HFFc6 (cell line): ENCODE data around the gene TPBGL. TPM values are rescaled to one million over a fixed set of nuclear protein-coding genes. Genes with fewer than 3 reads are reported as not detected.

Experiments
- DNase-seq: peaks from one replicate; pipeline ENCODE4 v3.0.0-alpha.2; 2018
- H3K27ac Mint-ChIP-seq: 2 replicates; pipeline ENCODE4 v1.8.0; 2020; ENCODE audit warnings: mild to moderate bottlenecking, mixed read lengths
- H3K27me3 Mint-ChIP-seq: 2 replicates; pipeline ENCODE4 v1.8.0; 2021; ENCODE audit warnings: mild to moderate bottlenecking, moderate library complexity, mixed read lengths; ENCODE audit not compliant: insufficient read depth
- H3K36me3 Mint-ChIP-seq: 2 replicates; pipeline ENCODE4 v1.8.0; 2021; ENCODE audit warnings: low read depth, mixed read lengths
- H3K4me1 Mint-ChIP-seq: 2 replicates; pipeline ENCODE4 v1.8.0; 2020; ENCODE audit warnings: low read depth, mixed read lengths
- H3K4me3 Mint-ChIP-seq: 2 replicates; pipeline ENCODE4 v1.8.0; 2020; ENCODE audit warnings: mild to moderate bottlenecking, moderate library complexity, mixed read lengths
- H3K9me3 Mint-ChIP-seq: 2 replicates; pipeline ENCODE4 v1.8.0; 2020; ENCODE audit warnings: mild to moderate bottlenecking, mixed read lengths
- total RNA-seq, 6 experiments: library from RNA; stranded (reverse); fragmentation: NEBNext Ultra II Directional; extraction: Animal tissue kit (Norgen Biotek cat#: 25700); gene quantifications; 2 replicates in 1 of 6; 3 replicates in 5 of 6; pipeline ENCODE4 v1.2.3, GENCODE V29; 2021
- TF ChIP-seq, protein P1 (sequence below): fragments of 200-600 bp; sonication (generic); IDR thresholded peaks from 2 replicates; pipeline ENCODE4 v1.5.0; 2021; ENCODE audit warnings: antibody characterized with exemption, mild to moderate bottlenecking

TPBGL gene
- total RNA-seq, 6 experiments from 2014 or later = not detected

- TF ChIP-seq, protein P1, sequence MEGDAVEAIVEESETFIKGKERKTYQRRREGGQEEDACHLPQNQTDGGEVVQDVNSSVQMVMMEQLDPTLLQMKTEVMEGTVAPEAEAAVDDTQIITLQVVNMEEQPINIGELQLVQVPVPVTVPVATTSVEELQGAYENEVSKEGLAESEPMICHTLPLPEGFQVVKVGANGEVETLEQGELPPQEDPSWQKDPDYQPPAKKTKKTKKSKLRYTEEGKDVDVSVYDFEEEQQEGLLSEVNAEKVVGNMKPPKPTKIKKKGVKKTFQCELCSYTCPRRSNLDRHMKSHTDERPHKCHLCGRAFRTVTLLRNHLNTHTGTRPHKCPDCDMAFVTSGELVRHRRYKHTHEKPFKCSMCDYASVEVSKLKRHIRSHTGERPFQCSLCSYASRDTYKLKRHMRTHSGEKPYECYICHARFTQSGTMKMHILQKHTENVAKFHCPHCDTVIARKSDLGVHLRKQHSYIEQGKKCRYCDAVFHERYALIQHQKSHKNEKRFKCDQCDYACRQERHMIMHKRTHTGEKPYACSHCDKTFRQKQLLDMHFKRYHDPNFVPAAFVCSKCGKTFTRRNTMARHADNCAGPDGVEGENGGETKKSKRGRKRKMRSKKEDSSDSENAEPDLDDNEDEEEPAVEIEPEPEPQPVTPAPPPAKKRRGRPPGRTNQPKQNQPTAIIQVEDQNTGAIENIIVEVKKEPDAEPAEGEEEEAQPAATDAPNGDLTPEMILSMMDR = peak; percentile 65
- Mint-ChIP-seq H3K36me3 (peaks cover 10% of the 10 kb centered on the region; the same call in 1 of the 2 replicates), H3K9me3 (peaks cover 17% of the 10 kb centered on the region), H3K4me1 (no peaks in the 10 kb centered on the region), H3K4me3 (no peak overlapping the region), H3K27ac (no peak overlapping the region), H3K27me3 (peaks cover 32% of the 10 kb centered on the region)
- no peak for DNase-seq
Observed at GRCh38 chr11:75248924-75249256, 8.3 kb downstream of the TPBGL start.

DNA sequence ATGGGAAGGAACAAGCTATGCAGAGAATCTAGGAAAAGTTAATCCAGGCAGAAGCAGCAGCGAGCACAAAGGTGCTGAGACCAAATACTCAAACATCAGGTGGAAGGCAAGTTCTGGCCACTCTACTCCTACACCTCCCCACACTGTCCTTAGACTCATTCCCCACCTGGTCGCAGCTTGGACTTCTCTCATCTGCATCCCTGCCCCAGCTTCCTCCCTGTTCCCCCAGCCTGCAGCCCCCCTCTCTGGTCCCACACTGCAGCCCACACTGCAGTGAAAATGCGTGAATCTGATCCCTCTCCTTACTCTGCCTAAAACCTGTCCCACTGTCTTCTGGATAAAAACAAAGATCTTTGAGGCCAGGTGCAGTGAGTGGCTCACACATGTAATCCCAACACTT, 9.1 kb downstream of the TPBGL start:
- DNase-seq = no peak
- Mint-ChIP-seq H3K27ac (no peak overlapping the region), H3K36me3 (peaks cover 10% of the 10 kb centered on the region; the same call in 1 of the 2 replicates), H3K4me1 (no peaks in the 10 kb centered on the region), H3K4me3 (no peak overlapping the region), H3K27me3 (peaks cover 25% of the 10 kb centered on the region), H3K9me3 (peaks cover 20% of the 10 kb centered on the region)
- TF ChIP-seq, protein P1 = no peak

DNA sequence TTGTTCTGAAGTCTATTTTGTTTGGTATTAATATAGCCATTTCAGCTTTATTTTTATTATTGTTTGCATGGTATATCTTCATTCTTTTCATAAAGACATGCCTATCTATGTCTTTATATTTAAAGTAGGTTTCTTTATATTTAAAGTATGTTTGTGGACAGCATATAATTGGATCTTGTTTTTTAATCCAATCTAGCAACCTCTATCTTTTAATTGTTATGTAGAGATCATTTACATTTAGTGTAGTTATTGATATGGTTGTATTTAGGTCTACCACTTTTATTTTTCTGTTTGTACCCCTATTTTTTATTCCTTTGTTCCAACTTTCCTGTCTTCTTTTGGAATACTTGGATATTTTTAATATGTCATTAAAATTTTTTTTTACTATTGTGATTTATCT, 13.8 kb downstream of the TPBGL start:
- H3K4me1 Mint-ChIP-seq = no peaks in the 10 kb centered on the region
- TF ChIP-seq, protein P1 = no peak
- peaks cover 20% of the 10 kb centered on the region for H3K9me3 Mint-ChIP-seq
- no peak for DNase-seq
- no peak overlapping the region for H3K4me3 Mint-ChIP-seq
- peaks cover 10% of the 10 kb centered on the region; the same call in 1 of the 2 replicates for H3K36me3 Mint-ChIP-seq
- H3K27ac Mint-ChIP-seq = no peak overlapping the region
- peaks cover 9% of the 10 kb centered on the region for H3K27me3 Mint-ChIP-seq

DNA sequence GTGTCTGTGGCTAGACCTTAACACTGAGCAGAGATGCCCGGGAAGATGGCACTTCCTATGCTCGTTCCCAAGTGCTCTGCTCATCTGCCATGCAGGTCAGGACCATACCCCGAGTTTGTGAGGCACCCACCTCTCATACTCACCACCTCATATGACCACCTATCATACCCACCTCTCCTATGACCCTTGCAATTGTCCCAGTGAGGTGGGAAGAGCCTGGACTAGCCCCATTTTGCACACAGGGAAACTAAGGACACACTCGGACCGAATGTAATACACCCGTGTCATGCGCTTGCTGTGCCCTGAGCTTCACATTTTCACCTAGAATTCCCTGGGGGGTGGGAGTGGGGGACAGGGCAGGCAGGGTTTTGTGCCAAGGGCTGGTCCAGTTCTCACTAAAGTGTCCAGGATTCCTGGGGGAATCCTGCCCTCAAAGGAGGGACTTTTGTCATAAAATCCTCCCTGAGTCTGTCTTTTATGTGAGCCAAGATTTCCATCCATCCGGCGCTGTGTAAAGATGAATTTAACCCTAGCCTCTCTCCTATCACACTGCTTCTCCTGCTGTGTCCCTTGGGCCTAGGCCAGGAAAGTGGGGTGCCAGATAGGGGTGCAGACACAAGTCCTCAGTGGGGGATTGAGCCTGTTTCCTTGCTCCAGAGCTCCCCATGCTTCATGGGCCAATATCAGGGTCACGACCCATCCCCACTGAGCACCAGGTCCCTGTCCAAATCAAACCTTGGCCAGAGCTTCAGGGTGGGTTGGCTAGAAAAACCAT, 20.0 kb downstream of the TPBGL start:
- Mint-ChIP-seq H3K4me1 (no peaks in the 10 kb centered on the region; the same call in 1 of the 2 replicates), H3K36me3 (no peaks in the 10 kb centered on the region), H3K9me3 (no peaks in the 10 kb centered on the region), H3K27me3 (peaks cover 22% of the 10 kb centered on the region), H3K4me3 (no peak overlapping the region), H3K27ac (no peak overlapping the region)
- TF ChIP-seq, protein P1 = no peak
- no peak for DNase-seq

- DNase-seq = no peak
- H3K27me3 Mint-ChIP-seq = peaks cover 22% of the 10 kb centered on the region
- H3K4me1 Mint-ChIP-seq = peaks cover 9% of the 10 kb centered on the region
- TF ChIP-seq, protein P1 = no peak
- H3K36me3 Mint-ChIP-seq = no peaks in the 10 kb centered on the region
- H3K9me3 Mint-ChIP-seq = no peaks in the 10 kb centered on the region
- H3K4me3 Mint-ChIP-seq = no peak overlapping the region
- H3K27ac Mint-ChIP-seq = no peak overlapping the region
Observed at GRCh38 chr11:75261902-75262361, 21.4 kb downstream of the TPBGL start.
